Stimulated activated CD4-positive, alpha-beta T cell treated with anti-CD3 and anti-CD28 coated beads, Interleukin-12 subunit alpha, Interleukin-12 subunit beta, amount 100 ng/mL, for 48 hours (primary cell): Measurements from ENCODE around the gene NRP1.

ENCODE experiments used
- DNase-seq, 3 donors: peaks; one replicate each; pipeline ENCODE4 v3.0.0-alpha.2; 2020; ENCODE audit warnings: low read depth in 2 of 3, low spot score in 1 of 3

Gene NRP1

DNA sequence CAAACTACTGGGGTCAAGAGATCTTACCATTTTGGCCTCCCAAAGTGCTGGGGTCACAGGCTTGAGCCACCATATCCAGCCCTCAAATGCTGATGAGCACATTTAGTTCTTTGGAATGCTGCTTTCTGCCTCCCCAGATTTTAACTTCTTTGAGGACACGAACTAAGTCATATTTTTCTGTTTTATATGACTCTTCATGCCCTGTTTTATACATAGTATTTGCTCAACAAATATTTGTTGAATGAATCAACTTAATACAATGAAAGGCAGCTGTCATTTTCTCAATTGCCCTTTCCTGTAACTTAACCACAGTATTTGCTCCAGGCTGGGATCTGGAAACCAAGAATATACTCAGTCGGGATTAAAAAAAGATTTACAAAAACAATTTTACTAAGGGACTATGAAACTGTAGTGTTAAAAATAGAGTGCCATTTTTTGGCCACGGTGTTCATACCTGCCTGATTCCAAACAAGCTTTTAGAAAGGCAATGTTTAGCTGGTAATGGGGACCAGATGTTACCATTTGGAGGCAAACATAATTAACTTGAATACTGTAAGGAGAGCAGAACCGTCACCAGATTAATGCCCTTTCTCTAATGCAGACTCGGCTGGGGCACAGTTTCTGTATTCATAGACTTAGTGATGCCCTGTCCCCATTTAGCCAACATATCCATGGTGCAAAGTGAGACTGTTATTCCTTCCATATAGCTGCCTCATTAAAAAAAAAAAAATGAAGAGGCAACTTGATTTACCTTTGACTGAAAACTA lies 117.6 kb downstream of the NRP1 start:
- DNase-seq = no peak

- DNase-seq = no peak
Observed at GRCh38 chr10:33215635-33216034, 118.8 kb downstream of the NRP1 start.

DNA sequence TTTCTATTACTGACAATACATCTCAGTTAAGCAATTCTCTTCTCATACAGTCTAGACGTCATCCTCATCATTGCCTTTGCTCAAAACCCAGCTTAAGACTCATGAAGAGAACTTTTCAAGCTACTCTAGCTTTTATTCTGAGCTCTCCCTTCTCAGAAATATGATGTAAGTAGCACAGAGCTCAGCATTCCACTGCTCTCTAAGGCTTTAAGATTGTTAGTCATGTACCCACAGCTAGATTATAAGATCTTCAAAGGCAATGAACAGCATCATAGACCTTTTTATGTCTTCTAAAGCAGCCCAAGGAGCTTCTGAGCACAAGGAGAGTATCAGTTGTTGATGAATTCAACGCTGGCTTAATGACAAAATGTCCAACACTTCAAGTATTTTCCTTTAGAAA lies 119.3 kb downstream of the NRP1 start:
- no peak for DNase-seq

DNA sequence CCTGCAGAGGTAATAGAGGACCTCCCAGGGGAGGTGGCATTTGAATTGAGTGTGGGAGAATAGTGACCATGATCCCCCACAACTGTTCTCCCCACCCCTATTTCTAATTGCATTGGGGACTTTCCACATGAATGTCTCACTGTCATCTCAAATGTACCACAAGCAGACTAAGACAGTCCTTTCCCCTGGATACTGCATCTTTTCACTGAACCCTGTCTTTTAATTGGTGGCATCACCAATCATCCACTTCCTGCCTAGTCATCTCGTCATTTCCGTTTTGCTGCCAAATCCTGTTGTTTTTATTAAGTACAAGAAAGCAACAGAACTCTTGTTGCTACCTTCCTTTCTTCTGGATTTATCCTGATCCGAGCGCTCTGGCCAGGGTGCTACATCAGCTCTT lies 120.3 kb downstream of the NRP1 start:
- DNase-seq = no peak

DNA sequence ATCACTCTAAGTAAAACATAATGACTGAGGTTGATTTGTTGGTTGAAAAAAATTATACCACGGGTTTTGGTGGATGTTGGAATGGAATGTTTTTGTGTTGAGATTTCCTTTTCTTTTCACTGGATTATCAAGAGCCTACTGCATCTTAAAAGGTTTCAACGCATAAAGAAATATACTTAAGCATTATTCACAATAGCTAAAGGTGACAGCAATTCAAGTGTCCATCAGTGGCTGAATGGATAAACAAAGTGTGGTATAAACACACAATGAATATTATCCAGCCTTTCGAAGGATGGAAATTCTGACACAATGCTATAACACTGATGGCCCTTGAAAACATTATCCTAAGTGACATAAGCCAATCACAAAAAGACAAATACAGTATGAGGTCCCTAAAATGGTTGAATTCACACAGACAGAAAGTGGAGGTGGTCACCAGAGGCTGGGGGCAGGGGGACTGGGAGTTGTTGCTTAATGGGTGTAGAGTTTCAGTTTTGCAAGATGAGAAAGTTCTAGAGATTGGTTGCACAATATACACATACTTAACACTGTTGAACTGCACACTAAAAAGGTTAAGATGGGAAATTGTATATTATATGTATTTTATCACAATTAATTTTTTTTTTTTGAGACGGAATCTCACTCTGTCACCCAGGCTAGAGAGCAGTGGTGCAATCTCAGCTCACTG lies 122.3 kb downstream of the NRP1 start:
- no peak for DNase-seq

- DNase-seq = peak in 2 of 3 donors; percentile 2 to 13
Observed at GRCh38 chr10:33211106-33211878, 123.2 kb downstream of the NRP1 start.

GRCh38 chr10:33209802-33210201 lies 124.7 kb downstream of the NRP1 start:
- no peak for DNase-seq

- DNase-seq = no peak
Observed at GRCh38 chr10:33208166-33208565, 126.3 kb downstream of the NRP1 start.

GRCh38 chr10:33204031-33204430 lies 130.4 kb downstream of the NRP1 start:
- DNase-seq = no peak

GRCh38 chr10:33201971-33202370 lies 132.5 kb downstream of the NRP1 start:
- no peak for DNase-seq

- no peak for DNase-seq
Observed at GRCh38 chr10:33201056-33201780, 133.2 kb downstream of the NRP1 start.

DNA sequence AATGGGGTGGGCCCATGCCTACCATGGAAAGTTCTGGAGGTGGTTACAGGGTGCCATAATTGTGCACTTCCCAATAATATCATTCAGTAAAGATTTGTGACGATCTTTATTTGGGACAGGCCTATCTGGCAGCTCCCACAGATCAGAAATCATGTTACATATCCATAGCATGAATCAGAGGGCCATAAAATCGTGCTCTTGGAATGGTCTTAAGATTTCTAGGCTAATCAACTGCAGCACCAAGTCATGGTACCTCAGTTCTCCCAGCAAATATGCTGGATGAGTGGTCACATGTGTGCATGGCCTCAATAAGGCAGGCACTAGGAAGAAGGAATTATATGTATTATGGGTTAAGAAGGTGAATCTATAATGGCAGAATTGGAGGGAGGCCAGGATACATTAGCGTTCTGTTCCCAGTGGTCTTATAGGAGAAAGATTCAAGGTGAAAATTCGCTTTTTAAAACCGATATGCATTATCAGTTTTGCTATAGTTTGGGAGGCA lies 134.7 kb downstream of the NRP1 start:
- no peak for DNase-seq

GRCh38 chr10:33198610-33199009 lies 135.9 kb downstream of the NRP1 start:
- DNase-seq = no peak

DNA sequence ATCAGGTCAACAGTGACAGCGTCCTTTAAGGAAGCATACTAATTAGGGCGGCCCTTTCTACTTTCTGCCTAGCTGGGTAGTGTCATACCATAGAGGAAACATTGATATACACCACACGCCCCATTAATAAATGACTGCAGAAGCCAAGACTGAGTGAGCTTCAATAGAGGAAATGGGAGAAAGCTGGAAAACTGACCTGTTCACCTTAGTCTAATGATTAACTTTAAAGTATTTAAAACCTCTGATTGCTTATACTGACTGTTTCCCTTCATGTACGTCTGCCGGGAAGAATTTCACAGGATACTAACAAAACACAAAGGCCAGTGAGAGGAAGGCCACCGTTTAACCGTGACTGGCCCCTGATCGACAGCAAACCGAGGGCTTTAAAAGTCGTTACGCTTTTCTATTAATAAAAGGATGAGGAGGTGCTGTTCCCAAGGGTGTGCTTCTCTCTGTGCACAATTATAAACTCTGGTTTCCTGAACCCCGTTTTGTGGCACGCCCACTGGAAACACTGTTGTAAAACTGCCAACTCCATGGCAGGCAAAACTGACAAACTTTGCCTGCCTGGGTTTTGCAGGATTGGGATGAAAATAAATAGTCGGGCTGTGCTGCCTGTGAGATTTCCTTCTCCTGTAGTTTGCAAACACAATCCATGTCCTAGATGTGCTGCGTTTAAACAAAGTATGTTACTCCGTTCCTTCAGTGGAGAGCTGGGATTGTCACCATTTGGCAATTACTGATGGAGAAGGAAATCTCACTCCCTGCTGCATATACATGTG lies 137.6 kb downstream of the NRP1 start:
- no peak for DNase-seq

DNA sequence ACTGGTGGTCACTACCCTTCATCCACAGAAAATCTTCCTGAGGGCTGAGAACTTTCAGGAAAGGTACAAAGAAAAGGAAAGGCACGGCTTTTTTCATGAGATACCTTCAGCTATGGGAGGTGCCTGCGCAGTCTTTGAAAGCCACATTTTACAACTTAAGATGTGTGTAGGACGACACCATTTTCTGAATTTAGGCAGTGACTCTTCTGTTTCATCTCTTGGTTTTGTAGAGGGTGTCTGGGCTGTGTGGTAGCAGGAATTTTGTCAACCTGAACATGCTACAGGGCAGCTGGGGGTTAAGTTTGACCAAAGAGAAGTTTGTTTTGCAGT lies 138.1 kb downstream of the NRP1 start:
- no peak for DNase-seq

GRCh38 chr10:33195608-33196376 lies 138.7 kb downstream of the NRP1 start:
- no peak for DNase-seq

- no peak for DNase-seq
Observed at GRCh38 chr10:33193701-33194521, 140.6 kb downstream of the NRP1 start.

- peak; percentile 59 to 72 (median 67) for DNase-seq
Observed at GRCh38 chr10:33193057-33193700, 141.3 kb downstream of the NRP1 start.
